ENCODE results near the gene FAM24B. TPM values are rescaled to one million over a fixed set of nuclear protein-coding genes. Genes with fewer than 3 reads are reported as not detected.

The FAM24B gene
- total and polyA plus RNA-seq, 3 donors from 2014 or later: 12.1 to 18.3 (median 12.6) TPM

GRCh38 chr10:122850705-122851640, 28.4 kb downstream of the FAM24B start:
- Histone ChIP-seq H3K4me3 (no peak overlapping the region), H3K27ac (no peak overlapping the region), H3K27me3 (no peaks in the 10 kb centered on the region), H3K9me3 (no peaks in the 10 kb centered on the region), H3K36me3 (ENCODE audit: low read depth, missing control alignments) (no peaks in the 10 kb centered on the region), H3K4me1 (no peaks in the 10 kb centered on the region)
- no peak for DNase-seq
- intact Hi-C loops (cut with DNase I; ENCODE audit: low total_unique reads): no loop called here
- TF ChIP-seq POLR2A (IDR thresholded peaks at IDR 0.05) (no peak), CTCF (IDR thresholded peaks at IDR 0.05) (no peak)
- 82 to 91% methylated on average over 5 of the region's 5 CpGs for WGBS, 2 donors

- 77 to 87% methylated on average over 12 of the region's 12 CpGs for WGBS, 2 donors
- Histone ChIP-seq H3K27me3 (no peaks in the 10 kb centered on the region), H3K27ac (no peak overlapping the region), H3K4me3 (no peak overlapping the region), H3K4me1 (no peaks in the 10 kb centered on the region), H3K9me3 (no peaks in the 10 kb centered on the region), H3K36me3 (ENCODE audit: low read depth, missing control alignments) (no peaks in the 10 kb centered on the region)
- intact Hi-C loops (cut with DNase I; ENCODE audit: low total_unique reads): no loop called here
- TF ChIP-seq POLR2A (IDR thresholded peaks at IDR 0.05): no peak
- TF ChIP-seq CTCF (IDR thresholded peaks at IDR 0.05): no peak
- DNase-seq: no peak
Measured at GRCh38 chr10:122849900-122850605, 29.3 kb downstream of the FAM24B start.

GRCh38 chr10:122849090-122849489, 30.3 kb downstream of the FAM24B start:
- H3K4me1 ChIP-seq: no peaks in the 10 kb centered on the region
- no peaks in the 10 kb centered on the region for H3K36me3 ChIP-seq (ENCODE audit: low read depth, missing control alignments)
- no peak for DNase-seq
- no peaks in the 10 kb centered on the region for H3K9me3 ChIP-seq
- no peak for TF ChIP-seq CTCF (IDR thresholded peaks at IDR 0.05)
- TF ChIP-seq POLR2A (IDR thresholded peaks at IDR 0.05): no peak
- intact Hi-C loops (cut with DNase I; ENCODE audit: low total_unique reads): no loop called here
- H3K27ac ChIP-seq: no peak overlapping the region
- no peaks in the 10 kb centered on the region for H3K27me3 ChIP-seq
- WGBS, 2 donors: 94 to 100% methylated on average over 2 of the region's 2 CpGs
- no peak overlapping the region for H3K4me3 ChIP-seq

- TF ChIP-seq POLR2A (IDR thresholded peaks at IDR 0.05): no peak
- DNase-seq: no peak
- no peak overlapping the region for H3K4me3 ChIP-seq
- no peaks in the 10 kb centered on the region for H3K4me1 ChIP-seq
- H3K9me3 ChIP-seq: no peaks in the 10 kb centered on the region
- no peaks in the 10 kb centered on the region for H3K36me3 ChIP-seq (ENCODE audit: low read depth, missing control alignments)
- H3K27ac ChIP-seq: no peak overlapping the region
- 89 to 91% methylated on average over 12 of the region's 12 CpGs for WGBS, 2 donors
- intact Hi-C loops (cut with DNase I; ENCODE audit: low total_unique reads): no loop called here
- no peaks in the 10 kb centered on the region for H3K27me3 ChIP-seq
Measured at GRCh38 chr10:122847782-122848604, 31.4 kb downstream of the FAM24B start.

All from testis (tissue), 3 donors.